SK-N-SH (cell line): ENCODE measurements around the gene INSYN1. TPM values are rescaled to one million over a fixed set of nuclear protein-coding genes. Genes with fewer than 3 reads are reported as not detected.

Experiments
- CTCF ChIA-PET: fragments of 300-600, 350-600 bp; formaldehyde crosslinking; extraction: SDS; loops from one replicate; lab custom pipeline; 2021; lab: Yijun Ruan, JAX
- POLR2A ChIA-PET: fragments of 350-600 bp; sonication (Branson Sonifier 250); formaldehyde crosslinking; extraction: SDS; loops from one replicate; lab custom pipeline; 2020; ENCODE audit warnings: antibody characterized with exemption, inconsistent platforms; lab: Yijun Ruan, JAX
- DNase-seq: peaks from one replicate; pipeline ENCODE4 v3.0.0; 2012
- H2AFZ ChIP-seq: fragments of 200-600 bp; sonication (generic); 2 replicates; pipeline ENCODE4 v1.8.1; 2016; ENCODE audit warnings: antibody characterized with exemption, mild to moderate bottlenecking, low read depth
- H3F3A ChIP-seq: fragments of 200-600 bp; sonication (generic); replicated peaks from 2 replicates; pipeline ENCODE3; 2016; ENCODE audit warnings: antibody characterized with exemption, mild to moderate bottlenecking; ENCODE audit not compliant: insufficient read depth
- H3K27ac ChIP-seq, 2 experiments: fragments of 200-500 bp in 1 of 2; fragments of 200-600 bp in 1 of 2; sonication (Bioruptor generic) in 1 of 2; sonication (generic), shearing (Covaris generic) in 1 of 2; 2 replicates each; pipeline versions ENCODE4 v1.5.1 to v1.6.1; 2014 to 2016; ENCODE audit warnings: low read depth in 2 of 2, inconsistent platforms in 1 of 2, low read length in 1 of 2, mild to moderate bottlenecking in 1 of 2, mixed read lengths in 1 of 2
- H3K27me3 ChIP-seq: fragments of 200-600 bp; sonication (generic), shearing (Covaris generic); 2 replicates; pipeline ENCODE4 v1.6.1; 2016; ENCODE audit warnings: mixed run types; ENCODE audit not compliant: insufficient read depth
- H3K36me3 ChIP-seq, 2 experiments: fragments of 200-500 bp in 1 of 2; fragments of 200-600 bp in 1 of 2; sonication (Bioruptor generic) in 1 of 2; sonication (generic) in 1 of 2; replicated peaks in 1 of 2; 2 replicates each; pipeline versions ENCODE3 to v1.5.1; 2014 to 2016; ENCODE audit warnings: low read length in 1 of 2, mild to moderate bottlenecking in 1 of 2; ENCODE audit not compliant: insufficient read depth in 2 of 2, control insufficient read depth in 1 of 2
- H3K4me1 ChIP-seq, 2 experiments: fragments of 200-500 bp in 1 of 2; fragments of 200-600 bp in 1 of 2; sonication (Bioruptor generic) in 1 of 2; sonication (generic), shearing (Covaris generic) in 1 of 2; 2 replicates each; pipeline versions ENCODE4 v1.5.1 to v1.6.1; 2014 to 2016; ENCODE audit warnings: low read depth in 1 of 2, low read length in 1 of 2, mixed run types in 1 of 2; ENCODE audit not compliant: insufficient read depth in 2 of 2, control insufficient read depth in 1 of 2
- H3K4me2 ChIP-seq: fragments of 200-600 bp; sonication (generic), shearing (Covaris generic); 2 replicates; pipeline ENCODE4 v1.6.1; 2017; ENCODE audit warnings: mixed run types
- H3K4me3 ChIP-seq, 2 experiments: fragments of 200-500 bp in 1 of 2; fragments of 200-600 bp in 1 of 2; sonication (Bioruptor generic) in 1 of 2; sonication (generic), shearing (Covaris generic) in 1 of 2; 2 replicates each; pipeline versions ENCODE4 v1.5.1 to v1.8.1; 2014 to 2016; ENCODE audit warnings: low read depth in 2 of 2, inconsistent platforms in 1 of 2, low read length in 1 of 2, mild to moderate bottlenecking in 1 of 2, mixed read lengths in 1 of 2, moderate library complexity in 1 of 2
- H3K79me2 ChIP-seq: fragments of 200-600 bp; sonication (generic); 2 replicates; pipeline ENCODE4 v1.8.1; 2017; ENCODE audit warnings: mild to moderate bottlenecking; ENCODE audit not compliant: insufficient read depth
- H3K9ac ChIP-seq: fragments of 200-600 bp; sonication (generic); 2 replicates; pipeline ENCODE4 v1.6.1; 2017; ENCODE audit warnings: mixed run types
- H3K9me2 ChIP-seq: fragments of 200-600 bp; sonication (generic); 2 replicates; pipeline ENCODE4 v1.6.1; 2017; ENCODE audit warnings: mixed run types
- H3K9me3 ChIP-seq: fragments of 200-600 bp; sonication (generic); 2 replicates; pipeline ENCODE4 v1.6.1; 2017; ENCODE audit warnings: mixed run types, mild to moderate bottlenecking, moderate library complexity
- H4K20me1 ChIP-seq: fragments of 200-600 bp; sonication (generic); 2 replicates; pipeline ENCODE4 v1.6.1; 2017; ENCODE audit warnings: mild to moderate bottlenecking, mixed run types; ENCODE audit not compliant: insufficient read depth
- CHD2 ChIP-seq: fragments of 150-350 bp; IDR thresholded peaks from 2 replicates; pipeline ENCODE4 v1.6.1; 2018; ENCODE audit warnings: low read length; ENCODE audit not compliant: partially characterized antibody
- CTCF ChIP-seq: fragments of 200-600 bp; sonication (generic); IDR thresholded peaks from 2 replicates; pipeline ENCODE4 v1.6.1; 2017; ENCODE audit warnings: antibody characterized with exemption, mild to moderate bottlenecking, moderate library complexity
- EZH2phosphoT487 ChIP-seq: fragments of 200-600 bp; sonication (generic); IDR thresholded peaks from 2 replicates; pipeline ENCODE4 v1.6.1; 2017; ENCODE audit warnings: low read depth, mixed run types, mild to moderate bottlenecking, antibody characterized with exemption, moderate library complexity, borderline replicate concordance
- FOSL2 ChIP-seq: IDR thresholded peaks from 2 replicates; pipeline ENCODE4 v1.4.0; 2012; ENCODE audit warnings: low read depth, mild to moderate bottlenecking, moderate library complexity, borderline replicate concordance
- FOXM1 ChIP-seq: IDR thresholded peaks from 2 replicates; pipeline ENCODE4 v1.4.0; 2012; ENCODE audit warnings: low read depth, mild to moderate bottlenecking
- GABPA ChIP-seq: IDR thresholded peaks from 2 replicates; pipeline ENCODE4 v1.4.0; 2012; ENCODE audit warnings: low read depth, mild to moderate bottlenecking
- GATA2 ChIP-seq: sonication (generic); formaldehyde crosslinking; IDR thresholded peaks from 2 replicates; pipeline ENCODE4 v1.5.0; 2020; ENCODE audit warnings: mild to moderate bottlenecking, missing genetic modification reagents
- IRF3 ChIP-seq: fragments of 150-350 bp; IDR thresholded peaks from 2 replicates; pipeline ENCODE4 v1.6.1; 2016; ENCODE audit warnings: mild to moderate bottlenecking, low read depth, low read length
- PBX3 ChIP-seq: IDR thresholded peaks from 2 replicates; pipeline ENCODE4; 2012
- RAD21 ChIP-seq: IDR thresholded peaks from 2 replicates; pipeline ENCODE4 v1.6.1; 2012; ENCODE audit warnings: mild to moderate bottlenecking, low read length
- RFX5 ChIP-seq: IDR thresholded peaks from 2 replicates; pipeline ENCODE4 v1.6.1; 2012; ENCODE audit warnings: mild to moderate bottlenecking, improper control_type of control experiment, low read length
- TAF1 ChIP-seq: IDR thresholded peaks from 2 replicates; pipeline ENCODE4 v1.6.1; 2012; ENCODE audit warnings: low read depth, mild to moderate bottlenecking, low read length, moderate library complexity, borderline replicate concordance
- USF1 ChIP-seq: IDR thresholded peaks from 2 replicates; pipeline ENCODE4 v1.4.0; 2012; ENCODE audit warnings: low read depth, borderline replicate concordance
- YY1 ChIP-seq: IDR thresholded peaks from 2 replicates; pipeline ENCODE4 v1.4.0; 2012; ENCODE audit warnings: low read depth, mild to moderate bottlenecking
- WGBS: methylation state at CpG from one replicate; pipeline ENCODE4 v1.1.6; 2017; ENCODE audit warnings: low lambda C conversion rate; 5-methylcytosine and 5-hydroxymethylcytosine counted together
- polyA plus RNA-seq, 3 experiments: library from polyadenylated mRNA; depleted of rRNA; stranded (reverse); fragments of >200 nt; gene quantifications; 2 replicates each; pipeline ENCODE4 v1.2.3, GENCODE V29; 2012

INSYN1 gene
- polyA plus RNA-seq, 1 of the 3 experiments (the other 2 are of a cell fraction): 3.7 TPM

GRCh38 chr15:73717206-73717605 is 35.9 kb downstream of the INSYN1 start (continued):
- TF ChIP-seq IRF3 (no peak), USF1 (no peak), EZH2phosphoT487 (no peak), CHD2 (no peak), RFX5 (no peak)

GRCh38 chr15:73716417-73716816 is 36.7 kb downstream of the INSYN1 start:
- no peak overlapping the region for H3K27ac ChIP-seq
- no peak overlapping the region for H3K4me3 ChIP-seq
- H4K20me1 ChIP-seq: no peaks in the 10 kb centered on the region
- ChIA-PET CTCF (interaction anchor here (1.2 to 5.1 kb wide), 6 partner anchors 12 to 123 kb away, joined by 3 to 26 read pairs (median 4); no protein-coding TSS in a partner anchor), POLR2A (no interaction called here)
- peaks cover 0 to 4% of the 10 kb centered on the region in 2 experiments; a peak in 1 of 4 replicates for H3K4me1 ChIP-seq
- DNase-seq: no peak
- H3K9me3 ChIP-seq: no peaks in the 10 kb centered on the region
- no peak overlapping the region for H3K4me2 ChIP-seq
- no peak overlapping the region for H3K9ac ChIP-seq
- peaks cover 10 to 26% of the 10 kb centered on the region in 2 experiments for H3K36me3 ChIP-seq
- 93% methylated on average over 4 of the region's 6 CpGs for WGBS
- H2AFZ ChIP-seq: no peak overlapping the region
- TF ChIP-seq FOSL2 (no peak), YY1 (no peak), GABPA (no peak), TAF1 (no peak), FOXM1 (no peak), PBX3 (no peak), RAD21 (no peak), CTCF (no peak), GATA2 (CRISPR knock-in tag) (no peak), RFX5 (no peak), EZH2phosphoT487 (no peak)
- H3K9me2 ChIP-seq: no peaks in the 10 kb centered on the region
- no peaks in the 10 kb centered on the region for H3K79me2 ChIP-seq
- H3F3A ChIP-seq: peaks cover 16% of the 10 kb centered on the region
- no peaks in the 10 kb centered on the region for H3K27me3 ChIP-seq
